ENCODE data around the gene PUS3. TPM values are rescaled to one million over a fixed set of nuclear protein-coding genes. Genes with fewer than 3 reads are reported as not detected.
"Not testable (repeated sequence)": the region's sequence is repeated elsewhere in the genome, so short reads cannot be mapped to it uniquely, and the experiment has no call there.

PUS3 gene
- total RNA-seq, 4 donors from 2014 or later: 7.3 to 12.2 (median 9.5) TPM

DNA sequence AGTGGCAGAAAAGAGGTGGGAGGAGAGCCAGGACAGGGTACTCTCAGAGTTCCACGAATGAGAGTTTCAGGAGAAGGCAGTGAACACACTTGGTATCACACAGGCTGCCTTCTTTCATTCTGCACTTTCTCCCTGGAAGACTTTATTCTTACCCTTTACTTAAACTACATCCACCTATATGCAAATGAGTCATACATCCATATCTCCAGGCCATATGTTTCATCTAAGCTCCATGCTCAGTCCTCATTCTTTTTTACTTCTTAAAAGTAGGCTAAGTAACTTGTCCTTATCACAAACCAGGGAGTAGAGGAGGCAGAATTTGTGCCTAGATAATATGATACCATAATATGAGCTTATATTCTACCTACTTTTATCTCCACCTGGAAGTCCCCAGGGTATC is 21.7 kb downstream of the PUS3 start:
- TF ChIP-seq, protein P1, sequence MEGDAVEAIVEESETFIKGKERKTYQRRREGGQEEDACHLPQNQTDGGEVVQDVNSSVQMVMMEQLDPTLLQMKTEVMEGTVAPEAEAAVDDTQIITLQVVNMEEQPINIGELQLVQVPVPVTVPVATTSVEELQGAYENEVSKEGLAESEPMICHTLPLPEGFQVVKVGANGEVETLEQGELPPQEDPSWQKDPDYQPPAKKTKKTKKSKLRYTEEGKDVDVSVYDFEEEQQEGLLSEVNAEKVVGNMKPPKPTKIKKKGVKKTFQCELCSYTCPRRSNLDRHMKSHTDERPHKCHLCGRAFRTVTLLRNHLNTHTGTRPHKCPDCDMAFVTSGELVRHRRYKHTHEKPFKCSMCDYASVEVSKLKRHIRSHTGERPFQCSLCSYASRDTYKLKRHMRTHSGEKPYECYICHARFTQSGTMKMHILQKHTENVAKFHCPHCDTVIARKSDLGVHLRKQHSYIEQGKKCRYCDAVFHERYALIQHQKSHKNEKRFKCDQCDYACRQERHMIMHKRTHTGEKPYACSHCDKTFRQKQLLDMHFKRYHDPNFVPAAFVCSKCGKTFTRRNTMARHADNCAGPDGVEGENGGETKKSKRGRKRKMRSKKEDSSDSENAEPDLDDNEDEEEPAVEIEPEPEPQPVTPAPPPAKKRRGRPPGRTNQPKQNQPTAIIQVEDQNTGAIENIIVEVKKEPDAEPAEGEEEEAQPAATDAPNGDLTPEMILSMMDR (IDR thresholded peaks at IDR 0.05): no peak
- no peak for DNase-seq (ENCODE audit: low spot score)
- no peak for ATAC-seq (ENCODE audit: low FRiP score)

- TF ChIP-seq, protein P1 (IDR thresholded peaks at IDR 0.05): peak in 1 of 3 donors; percentile 37
- no peak for DNase-seq (ENCODE audit: low spot score)
- peak; percentile 77 for ATAC-seq (ENCODE audit: low FRiP score)
Measured at GRCh38 chr11:125874556-125875124, 28.4 kb downstream of the PUS3 start.

- DNase-seq (ENCODE audit: low spot score): no peak
- ATAC-seq (ENCODE audit: low FRiP score): no peak
- TF ChIP-seq, protein P1 (IDR thresholded peaks at IDR 0.05): no peak
Measured at GRCh38 chr11:125873881-125874555, 29.0 kb downstream of the PUS3 start.

DNA sequence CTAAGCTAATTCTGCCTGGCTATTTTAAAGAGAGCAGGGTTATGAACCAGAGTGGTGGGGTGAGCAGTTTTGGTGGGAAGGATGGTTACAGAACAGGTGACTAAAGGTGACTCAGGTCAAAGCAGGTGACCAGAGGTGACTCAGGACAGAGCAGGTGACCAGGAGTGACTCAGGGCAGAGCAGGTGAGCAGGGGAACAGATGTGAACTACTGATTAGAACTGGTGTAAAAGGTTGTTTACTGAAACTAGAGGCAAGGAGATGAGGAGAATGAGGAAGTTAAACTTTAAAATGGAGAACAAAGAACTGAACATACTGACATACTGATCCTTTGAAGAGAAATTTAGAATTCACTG is 30.9 kb downstream of the PUS3 start:
- DNase-seq (ENCODE audit: low spot score): no peak
- ATAC-seq (ENCODE audit: low FRiP score): no peak
- TF ChIP-seq, protein P1 (IDR thresholded peaks at IDR 0.05): no peak

DNA sequence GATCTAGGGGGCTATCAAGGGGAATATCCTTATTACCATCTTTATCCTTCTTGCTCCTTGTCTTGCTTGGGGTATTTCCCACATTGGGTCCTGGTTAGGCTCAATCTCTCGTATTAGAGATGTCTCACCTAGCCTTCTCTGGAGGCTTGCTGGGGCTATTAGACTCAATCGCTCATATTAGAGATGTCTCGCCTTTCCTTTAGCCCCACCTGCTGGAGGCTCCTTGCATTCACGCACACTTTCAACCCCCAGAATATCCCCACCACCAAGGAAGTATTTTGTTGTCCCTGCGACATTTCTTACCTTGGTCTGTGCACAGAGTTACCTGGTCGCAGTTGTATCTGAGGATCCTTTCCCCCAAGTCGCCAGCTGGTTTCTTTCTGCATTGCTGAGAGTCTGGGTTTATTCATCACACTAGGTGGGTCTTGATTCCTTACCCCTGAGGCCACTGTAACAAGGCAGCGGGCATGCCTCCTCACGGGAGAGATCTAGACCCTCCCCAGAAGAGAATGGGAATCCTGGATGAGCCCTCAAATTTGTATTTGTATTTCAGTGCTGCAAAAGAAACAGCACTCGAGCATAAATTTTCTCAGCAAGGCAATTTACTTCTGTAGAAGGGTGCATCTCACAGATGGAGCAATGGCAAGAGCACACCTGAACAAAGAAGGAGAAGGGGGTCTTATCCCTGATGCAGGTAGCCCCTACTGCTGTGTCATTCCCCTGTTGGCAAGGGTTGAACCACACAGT is 31.4 kb downstream of the PUS3 start:
- DNase-seq (ENCODE audit: low spot score) (peak; percentile 24), ATAC-seq (ENCODE audit: low FRiP score) (no peak)
- TF ChIP-seq, protein P1 (IDR thresholded peaks at IDR 0.05): no peak

DNA sequence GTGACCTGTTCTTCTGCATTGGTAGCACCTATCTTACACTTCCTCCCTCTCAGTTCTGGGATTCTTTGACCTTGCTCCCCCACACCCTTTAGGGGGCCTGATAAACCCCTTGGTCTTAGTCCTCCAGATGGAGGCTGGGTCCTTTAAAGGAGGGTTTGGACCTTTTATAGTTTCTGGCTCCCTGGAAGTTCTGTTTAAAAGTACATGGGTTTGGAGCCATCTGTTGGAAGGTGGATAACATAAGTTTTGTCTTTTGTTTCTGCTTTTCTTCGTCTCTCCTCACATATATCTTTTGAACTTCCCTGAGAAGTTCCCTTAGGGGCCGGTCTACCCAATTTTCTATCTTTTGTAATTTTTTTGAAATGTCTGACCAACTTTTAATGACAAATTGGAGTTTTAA is 33.5 kb downstream of the PUS3 start:
- ATAC-seq (ENCODE audit: low FRiP score) (no peak), DNase-seq (ENCODE audit: low spot score) (no peak)
- TF ChIP-seq, protein P1 (IDR thresholded peaks at IDR 0.05): no peak

DNA sequence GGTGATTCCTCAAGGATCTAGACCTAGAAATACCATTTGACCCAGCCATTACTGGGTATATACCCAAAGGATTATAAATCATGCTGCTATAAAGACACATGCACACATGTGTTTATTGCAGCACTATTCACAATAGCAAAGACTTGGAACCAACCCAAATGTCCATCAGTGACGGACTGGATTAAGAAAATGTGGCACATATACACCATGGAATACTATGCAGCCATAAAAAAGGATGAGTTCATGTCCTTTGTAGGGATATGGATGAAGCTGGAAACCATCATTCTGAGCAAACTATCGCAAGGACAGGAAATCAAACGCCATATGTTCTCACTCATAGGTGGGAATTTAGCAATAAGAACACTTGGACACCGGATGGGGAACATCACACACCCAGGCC is 37.7 kb downstream of the PUS3 start:
- ATAC-seq (ENCODE audit: low FRiP score); DNase-seq (ENCODE audit: low spot score): not testable (repeated sequence)

- not testable (repeated sequence) for DNase-seq (ENCODE audit: low spot score); ATAC-seq (ENCODE audit: low FRiP score)
Measured at GRCh38 chr11:125862786-125863185, 40.2 kb downstream of the PUS3 start.

DNA sequence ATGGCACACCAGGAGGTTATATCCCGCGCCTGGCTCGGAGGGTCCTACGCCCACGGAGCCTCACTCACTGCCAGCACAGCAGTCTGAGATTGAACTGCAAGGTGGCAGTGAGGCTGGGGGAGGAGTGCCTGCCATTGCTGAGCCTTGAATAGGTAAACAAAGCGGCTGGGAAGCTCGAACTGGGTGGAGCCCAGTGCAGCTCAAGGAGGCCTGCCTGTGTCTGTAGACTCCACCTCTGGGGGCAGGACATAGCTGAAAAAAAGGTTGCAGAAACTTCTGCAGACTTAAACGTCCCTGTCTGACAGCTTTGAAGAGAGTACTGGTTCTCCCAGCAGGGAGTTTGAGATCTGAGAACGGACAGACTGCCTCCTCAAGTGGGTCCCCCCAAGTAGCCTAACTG is 45.3 kb downstream of the PUS3 start:
- ATAC-seq (ENCODE audit: low FRiP score): not testable (repeated sequence)

More for the DNA sequence above, 45.3 kb downstream of the PUS3 start:
- not testable (repeated sequence) for DNase-seq (ENCODE audit: low spot score)
